ENCODE results near the gene PXT1.

DNA sequence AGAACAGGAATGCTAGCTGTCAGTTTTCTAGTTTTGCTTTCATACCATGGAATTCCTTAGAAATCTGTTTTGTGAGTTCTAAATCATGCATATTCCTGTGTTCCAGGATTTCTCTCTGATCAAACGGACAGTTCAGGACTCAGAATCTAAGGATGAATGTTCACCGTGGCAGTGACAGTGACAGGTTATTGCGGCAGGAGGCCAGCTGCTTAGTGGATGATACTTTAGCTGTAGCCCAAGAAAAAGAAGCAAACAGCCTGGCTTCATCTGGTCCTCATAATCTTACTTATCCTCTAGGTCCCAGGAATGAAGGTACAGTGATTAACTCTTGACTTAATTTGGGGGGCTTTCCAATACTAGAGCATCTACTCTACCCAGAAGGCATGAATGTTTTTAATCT is 27.3 kb upstream of the PXT1 start:
- TF ChIP-seq CTCF (optimal IDR thresholded peaks at IDR 0.05 in 1 of 3, IDR thresholded peaks at IDR 0.05 in 1 of 3, conservative IDR thresholded peaks at IDR 0.05 in 1 of 3; ENCODE audit: extremely low read depth in 1 of 3, insufficient read depth in 2 of 3, low read length in 3 of 3) (no peak), EZH2 (IDR thresholded peaks at IDR 0.05; ENCODE audit: low read length) (no peak)

Measured in keratinocyte (primary cell).